ENCODE results near the gene FCN1.

FCN1 gene

GRCh38 chr9:134950386-134951210 is 32.9 kb upstream of the FCN1 start:
- TF ChIP-seq CTCF (conservative IDR thresholded peaks at IDR 0.05), result no peak

GRCh38 chr9:134949681-134950385 is 32.1 kb upstream of the FCN1 start:
- no peak overlapping the region for H3K27ac ChIP-seq
- TF ChIP-seq CTCF (conservative IDR thresholded peaks at IDR 0.05), result no peak

More at GRCh38 chr9:134950386-134951210, 32.9 kb upstream of the FCN1 start:
- H3K27ac ChIP-seq, result no peak overlapping the region

DNA sequence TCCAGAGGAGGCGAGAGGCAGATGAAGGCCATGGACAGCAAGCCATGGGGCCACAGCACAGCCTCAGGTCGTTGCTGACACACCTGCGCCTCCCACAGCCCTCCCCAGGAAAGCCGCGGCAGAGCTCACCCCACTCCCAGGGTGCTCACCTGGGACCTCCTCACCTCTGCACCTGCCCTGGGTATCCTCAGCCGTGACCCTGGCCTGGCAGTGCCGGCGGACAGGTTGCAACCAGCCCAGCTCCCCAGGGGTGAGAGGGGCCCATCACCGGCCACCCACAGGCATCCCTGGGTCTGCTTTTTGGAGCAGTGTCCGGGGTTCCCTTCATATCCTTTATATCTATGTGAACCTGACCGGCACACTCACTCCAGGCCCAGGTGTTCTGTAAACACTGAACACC is 30.4 kb upstream of the FCN1 start:
- no peak for TF ChIP-seq CTCF (conservative IDR thresholded peaks at IDR 0.05)
- no peak overlapping the region for H3K27ac ChIP-seq

DNA sequence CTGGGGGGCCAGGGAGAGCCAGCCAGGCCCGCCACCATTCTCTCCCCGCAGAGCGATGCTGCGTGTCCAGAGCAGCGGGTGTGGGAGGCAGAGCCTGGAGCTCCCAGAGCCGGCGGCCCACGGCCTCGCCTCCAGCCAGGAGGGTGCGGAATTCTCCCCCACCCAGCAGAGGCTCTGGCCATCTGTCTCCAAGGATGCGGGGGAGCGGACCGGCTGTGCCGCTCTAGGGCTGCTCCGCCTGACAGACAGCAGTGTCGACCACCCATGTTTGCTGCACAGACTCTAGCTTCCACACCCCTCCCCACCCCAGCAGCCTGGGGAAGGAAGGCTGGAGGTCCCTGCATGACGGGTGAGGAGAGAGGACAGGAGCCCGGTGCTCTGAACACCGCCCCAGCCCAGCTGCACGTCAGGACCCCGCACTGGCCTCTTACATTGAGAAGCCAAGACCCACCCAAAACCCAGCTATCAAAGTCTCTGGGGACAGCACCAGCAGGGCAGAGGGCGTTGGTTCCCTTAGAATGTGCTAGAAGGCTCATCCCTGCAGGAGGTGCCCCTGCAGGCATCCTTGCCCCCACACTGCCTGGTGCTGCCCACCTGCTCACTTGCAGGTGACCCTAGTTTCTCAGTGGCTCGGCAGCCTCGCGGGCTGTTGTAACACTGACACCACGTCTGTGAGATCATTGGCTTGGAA is 29.7 kb upstream of the FCN1 start:
- no peak overlapping the region for H3K27ac ChIP-seq
- TF ChIP-seq CTCF (conservative IDR thresholded peaks at IDR 0.05), result no peak

- no peak overlapping the region for H3K27ac ChIP-seq
- no peak for TF ChIP-seq CTCF (conservative IDR thresholded peaks at IDR 0.05)
Measured at GRCh38 chr9:134946663-134947062, 29.0 kb upstream of the FCN1 start.

GRCh38 chr9:134945509-134946275 is 28.0 kb upstream of the FCN1 start:
- no peak overlapping the region for H3K27ac ChIP-seq

More at GRCh38 chr9:134945509-134946275, 28.0 kb upstream of the FCN1 start:
- TF ChIP-seq CTCF (conservative IDR thresholded peaks at IDR 0.05), result no peak

All from VCaP (cell line).